NCI-H2029 treated with DMSO at 0.1 percent for 48 hours (cell line): ENCODE results near the gene SKOR2.
A peak's percentile ranks its signal among the peaks of the same experiment; 100 is the strongest.
"Not testable (repeated sequence)": the region's sequence is repeated elsewhere in the genome, so short reads cannot be mapped to it uniquely, and the experiment has no call there.

Experiments used
- DNase-seq: peaks from one replicate; lab custom pipeline; 2025; lab: John Stamatoyannopoulos, UW

The SKOR2 gene

DNA sequence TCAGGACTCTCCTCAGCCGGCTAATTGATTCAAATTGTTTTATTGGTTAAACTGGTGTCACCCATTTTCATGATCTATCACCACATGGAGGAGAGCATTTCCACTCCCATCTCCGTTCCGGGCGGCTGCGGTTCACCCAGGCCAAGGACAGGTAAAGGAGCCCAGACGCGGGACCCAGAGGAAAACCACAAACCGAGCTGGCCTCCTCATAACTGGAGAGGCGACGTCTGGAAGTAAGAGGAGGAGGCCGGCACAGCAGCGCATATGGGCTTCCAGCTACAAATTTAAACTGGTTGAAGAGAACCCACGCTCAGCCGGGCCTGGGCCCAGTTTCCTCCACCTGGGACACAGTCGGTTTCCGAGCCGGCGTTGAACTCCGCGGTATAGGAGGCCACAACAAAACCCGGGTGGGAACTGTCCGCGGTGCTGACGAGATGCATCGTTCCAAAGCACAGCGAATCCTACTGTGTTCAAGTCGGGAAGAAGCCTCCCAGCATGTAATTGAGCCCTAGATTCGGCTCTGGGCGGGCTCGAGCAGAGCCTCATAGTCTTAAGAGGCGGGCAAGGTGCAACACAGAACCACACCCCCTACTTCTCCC is 3.0 kb upstream of the SKOR2 start:
- no peak for DNase-seq

DNA sequence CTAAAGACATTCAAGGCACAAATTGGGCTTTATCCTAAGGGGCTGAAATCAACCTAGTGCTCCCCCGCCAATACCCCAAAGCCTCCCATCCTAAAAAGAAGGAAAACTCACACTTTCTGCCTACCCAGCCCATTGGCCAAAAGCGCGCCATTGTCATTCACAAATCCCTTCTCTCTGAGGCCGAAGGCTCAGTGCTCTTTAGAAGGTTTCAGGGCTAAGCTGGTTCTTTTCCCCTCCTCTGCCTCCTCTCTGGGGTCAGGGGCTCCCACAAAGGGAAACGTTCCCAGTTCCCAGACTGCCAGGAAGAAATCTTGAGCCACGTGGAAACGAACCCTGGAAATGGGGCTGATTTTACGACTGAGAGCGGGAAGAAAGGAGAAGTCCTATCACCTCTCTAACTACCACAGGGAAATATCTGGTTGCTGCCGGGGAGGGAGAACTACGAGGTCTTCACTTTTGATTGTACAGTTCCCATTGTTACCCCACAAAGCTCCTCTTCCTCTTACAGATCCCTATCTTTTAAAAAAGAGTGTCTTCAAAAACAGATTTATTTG is 1.7 kb upstream of the SKOR2 start:
- DNase-seq: no peak

DNA sequence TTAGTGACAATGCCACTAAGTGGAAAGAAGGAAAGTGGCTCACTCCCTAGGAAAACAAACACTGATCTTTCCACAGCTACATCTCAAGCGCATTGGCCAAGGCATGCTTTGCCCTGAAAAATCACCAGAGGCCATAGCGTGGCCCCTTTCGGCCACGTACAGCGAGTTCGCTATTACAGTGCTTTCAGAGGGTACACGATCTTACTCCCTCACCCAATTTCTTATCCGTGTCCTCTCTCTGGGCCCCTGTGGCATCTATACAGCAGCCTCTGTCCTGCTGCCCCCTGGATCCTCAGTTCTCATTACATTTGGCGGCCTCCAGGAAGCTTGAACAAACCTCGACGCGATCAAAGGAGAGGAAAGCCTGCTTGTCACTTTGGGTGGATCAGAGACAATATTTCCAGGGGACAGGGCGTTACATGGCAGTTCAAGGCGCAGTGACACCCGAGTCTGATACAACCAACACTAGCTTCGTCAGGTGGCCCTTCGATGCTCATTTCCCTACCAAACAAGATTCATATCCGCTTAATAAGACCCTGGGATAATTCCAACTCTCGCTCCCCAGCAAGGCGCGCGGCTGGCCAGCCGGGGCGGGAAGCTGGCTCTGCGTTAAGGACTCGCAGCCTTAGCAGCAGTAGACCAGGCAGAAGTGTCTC is 941 bp downstream of the SKOR2 start:
- DNase-seq: no peak

DNA sequence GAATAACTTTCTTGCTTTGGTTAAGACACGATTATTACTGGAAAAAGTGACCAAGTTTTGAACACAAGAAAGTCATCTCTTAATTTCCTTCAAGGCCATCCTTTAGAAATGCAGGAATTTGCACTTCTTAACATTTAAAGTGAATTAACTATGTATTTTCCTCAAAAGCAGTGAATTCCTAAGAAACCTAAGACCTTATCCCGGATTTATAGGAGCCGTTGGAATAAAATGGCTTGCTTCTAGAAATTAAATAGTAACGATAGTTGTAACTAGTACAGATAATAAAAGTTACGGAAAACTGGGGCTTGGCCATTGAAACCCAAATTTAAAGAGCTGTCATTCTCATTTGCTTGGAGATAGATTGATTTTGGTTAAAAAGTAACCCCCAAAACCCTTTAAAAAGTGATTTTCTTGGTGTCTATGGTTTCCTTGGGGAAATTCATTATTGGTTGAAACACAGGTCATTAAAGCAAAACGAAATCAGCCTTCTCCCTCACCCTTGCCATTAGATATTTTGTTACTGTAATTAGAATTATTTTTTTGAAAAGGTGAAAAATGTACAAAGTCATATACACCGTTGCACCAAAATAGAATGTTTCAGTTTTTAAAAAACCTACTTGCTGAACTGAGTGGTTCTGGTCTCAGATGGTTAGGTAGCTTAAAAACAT is 2.0 kb downstream of the SKOR2 start:
- no peak for DNase-seq

DNA sequence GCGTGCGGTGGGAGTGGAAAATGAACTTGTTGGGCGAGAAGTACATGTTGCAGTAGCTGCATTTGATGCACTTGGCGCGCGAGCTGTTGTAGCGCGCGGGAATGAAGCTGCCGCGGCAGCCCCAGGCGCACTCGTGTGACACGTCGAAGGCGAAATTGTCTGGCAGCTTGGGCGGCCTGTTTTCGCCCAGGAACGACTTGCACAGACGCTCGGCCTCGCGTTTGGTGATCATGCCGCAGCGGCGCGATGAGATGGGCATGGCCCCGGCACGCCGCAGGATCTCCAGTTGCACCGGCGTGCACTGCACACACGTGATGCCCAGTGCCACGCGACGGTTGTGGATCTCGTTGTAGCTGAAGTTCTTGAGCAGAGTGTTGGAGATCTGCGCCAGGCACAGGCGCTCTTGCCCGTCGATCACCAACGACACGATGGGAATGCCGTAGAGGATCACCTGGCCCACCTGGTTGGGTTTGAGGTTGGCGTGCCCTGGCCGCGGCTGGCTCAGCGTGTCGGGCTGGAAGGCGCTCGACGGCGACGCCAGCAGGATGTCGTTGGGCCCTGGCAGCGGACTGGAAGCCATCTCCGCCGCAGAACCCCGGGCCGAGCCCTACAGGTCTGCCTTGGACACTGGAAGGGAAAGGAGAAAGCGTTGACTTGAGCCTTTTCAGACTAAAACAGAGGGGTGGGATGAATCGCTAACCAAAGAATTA is 2.7 kb downstream of the SKOR2 start:
- DNase-seq: no peak

DNA sequence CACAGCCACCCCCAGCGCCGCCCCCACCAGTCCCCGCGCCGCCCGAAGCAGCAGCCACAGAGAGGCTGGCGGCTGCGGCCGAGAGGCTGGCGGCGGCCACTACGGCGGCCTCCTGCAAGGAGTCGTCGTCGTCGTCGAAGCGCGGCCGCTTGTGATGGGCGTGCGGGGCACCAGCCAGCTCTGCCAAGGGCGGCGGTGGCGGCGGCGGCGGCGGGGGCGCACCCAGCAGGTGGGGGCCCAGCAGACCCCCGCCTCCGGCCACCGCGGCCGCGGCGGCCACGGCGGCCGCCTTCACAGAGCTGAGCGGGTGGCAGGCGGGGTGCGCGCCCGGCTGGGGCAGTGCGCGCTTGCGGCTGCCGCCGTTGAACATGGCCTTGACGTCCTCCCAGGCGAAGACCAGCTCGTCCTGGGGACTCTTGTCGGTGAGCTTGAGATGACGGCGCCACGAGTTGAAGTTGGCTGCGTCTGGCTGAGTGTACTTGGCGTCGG is 3.3 kb downstream of the SKOR2 start:
- no peak for DNase-seq

DNA sequence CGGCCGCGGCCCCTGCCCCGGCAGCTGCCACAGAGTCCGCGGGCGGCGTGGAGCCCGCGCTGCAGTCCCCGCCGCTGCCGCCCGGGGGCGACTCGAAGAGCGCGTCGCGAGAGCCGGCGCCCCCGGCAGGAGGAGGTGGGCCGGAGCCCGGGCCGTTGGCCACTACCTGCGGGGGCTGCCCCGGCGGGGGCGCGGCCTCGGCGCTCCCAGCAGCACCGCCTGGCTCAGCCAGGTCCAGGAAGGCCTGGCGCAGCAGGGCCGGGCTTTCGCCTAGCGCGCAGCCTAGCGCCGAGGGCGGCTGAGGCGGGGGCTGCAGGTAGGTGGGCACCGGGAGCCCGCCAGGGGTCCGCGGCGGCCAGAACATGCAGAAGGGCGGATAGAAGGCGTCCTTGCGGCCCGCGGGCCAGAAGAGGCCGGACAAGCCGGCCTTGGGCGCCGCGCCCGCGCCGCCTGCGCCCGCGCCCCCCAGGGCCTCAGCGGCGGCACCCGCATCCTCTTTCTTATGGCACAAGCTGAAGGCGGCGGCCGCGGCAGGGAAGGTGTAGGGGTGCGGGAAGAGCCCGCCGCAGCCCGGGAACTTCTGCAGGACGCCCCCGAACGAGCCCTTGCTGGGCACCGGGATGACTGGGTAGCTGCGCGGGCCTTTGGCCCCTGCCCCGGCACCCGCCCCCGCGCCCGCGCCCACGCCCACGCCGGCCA is 3.9 kb downstream of the SKOR2 start:
- DNase-seq: no peak

DNA sequence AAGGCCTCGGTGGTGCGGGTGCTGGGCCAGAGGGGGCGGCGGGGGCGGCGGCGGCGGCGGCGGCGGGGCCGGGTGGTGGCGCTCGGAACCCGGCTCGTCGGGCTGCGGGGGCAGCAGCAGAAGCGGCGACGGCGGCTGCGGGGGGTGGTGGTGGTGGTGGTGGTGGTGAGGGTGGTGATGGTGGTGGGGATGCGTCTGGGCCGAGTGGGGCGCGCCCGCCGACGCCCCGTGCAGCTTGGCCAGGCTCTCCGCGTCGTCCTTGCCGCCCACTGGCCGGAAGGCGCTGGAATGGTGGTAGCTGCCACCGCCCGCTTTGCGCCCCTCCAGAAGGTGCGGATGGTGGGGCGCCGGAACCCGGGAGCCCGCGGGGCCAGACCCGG is 4.4 kb downstream of the SKOR2 start:
- no peak for DNase-seq

DNA sequence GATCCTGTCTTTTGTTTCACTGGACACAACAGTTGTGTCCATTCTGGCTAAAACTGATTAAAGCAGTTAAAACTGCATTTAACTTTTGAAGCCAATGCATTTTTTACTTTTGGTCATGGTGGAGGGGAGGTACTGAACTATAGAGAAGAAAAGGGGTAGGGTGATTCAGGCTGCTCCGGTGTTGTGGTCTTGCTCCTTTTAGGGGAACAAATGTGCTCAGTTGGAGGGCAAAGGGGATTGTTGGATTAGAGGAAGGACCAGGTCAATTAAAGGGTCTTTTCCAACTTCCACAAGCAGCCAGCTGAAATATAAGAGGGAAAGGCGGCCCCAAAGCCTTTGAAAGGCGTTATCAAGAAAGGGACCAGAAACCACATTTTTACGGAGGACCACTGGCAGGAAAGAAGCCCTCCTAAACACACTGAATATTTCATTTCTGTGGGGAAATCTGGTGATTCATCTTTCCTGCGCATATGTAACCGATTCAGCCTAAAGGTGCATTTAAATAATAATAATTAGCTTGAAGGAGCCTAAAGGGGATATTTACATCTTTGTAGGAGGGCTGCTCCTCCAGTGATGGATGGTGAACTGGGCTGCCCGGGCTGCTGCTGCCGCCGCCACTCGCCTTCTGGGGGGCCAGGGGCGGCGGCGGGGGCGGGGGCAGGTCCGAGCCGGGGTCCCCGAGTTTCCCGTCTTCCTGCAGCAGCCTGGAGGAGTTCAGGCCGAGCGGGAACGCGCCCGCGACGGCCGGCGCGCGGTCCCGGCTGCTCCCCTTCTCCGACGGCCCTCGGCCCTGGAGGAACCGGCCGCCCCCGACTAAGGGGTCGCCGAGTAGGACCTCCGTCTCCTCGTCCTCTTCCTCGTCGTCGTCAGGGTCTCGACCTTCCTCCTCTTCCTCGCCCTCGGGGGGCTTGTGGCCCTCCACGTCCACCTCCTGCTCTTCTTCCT is 5.2 kb downstream of the SKOR2 start:
- DNase-seq: no peak

DNA sequence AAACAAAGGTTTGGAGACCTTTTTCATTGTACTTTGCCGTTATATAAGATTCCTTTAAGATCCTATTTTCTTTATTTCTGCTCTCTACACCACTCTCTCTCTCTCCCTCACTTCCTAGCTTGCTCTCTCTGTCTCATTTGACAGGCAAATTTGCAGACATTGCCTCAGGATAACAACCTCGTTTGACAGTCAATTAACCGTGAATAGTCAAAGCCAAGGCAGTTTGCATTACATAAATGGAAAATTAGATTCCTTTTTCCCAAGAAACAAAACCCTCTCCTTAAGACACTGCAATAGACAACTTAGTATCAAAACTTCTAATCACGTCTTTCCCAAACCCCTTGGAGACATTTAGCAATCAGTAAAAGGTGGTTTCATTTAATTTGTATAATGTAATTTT is 7.4 kb downstream of the SKOR2 start:
- no peak for DNase-seq

DNA sequence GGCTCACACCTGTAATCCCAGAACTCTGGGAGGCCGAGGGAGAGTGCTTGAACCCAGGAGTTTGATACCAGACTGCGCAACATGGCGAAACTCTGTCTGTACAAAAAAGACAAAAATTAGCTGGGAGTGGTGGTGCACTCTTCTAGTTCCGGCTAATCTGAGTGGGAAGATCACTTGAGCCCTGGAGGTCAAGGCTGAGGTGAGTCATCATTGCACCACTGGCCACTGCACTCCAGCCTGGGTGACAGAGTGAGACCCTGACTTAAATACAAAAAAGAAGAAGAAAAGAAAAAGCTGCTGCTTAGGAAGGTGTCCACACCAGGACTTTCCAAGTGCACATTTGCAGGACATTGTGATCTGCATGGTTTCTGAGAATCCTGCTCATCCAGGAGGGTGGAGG is 16.4 kb downstream of the SKOR2 start:
- no peak for DNase-seq

DNA sequence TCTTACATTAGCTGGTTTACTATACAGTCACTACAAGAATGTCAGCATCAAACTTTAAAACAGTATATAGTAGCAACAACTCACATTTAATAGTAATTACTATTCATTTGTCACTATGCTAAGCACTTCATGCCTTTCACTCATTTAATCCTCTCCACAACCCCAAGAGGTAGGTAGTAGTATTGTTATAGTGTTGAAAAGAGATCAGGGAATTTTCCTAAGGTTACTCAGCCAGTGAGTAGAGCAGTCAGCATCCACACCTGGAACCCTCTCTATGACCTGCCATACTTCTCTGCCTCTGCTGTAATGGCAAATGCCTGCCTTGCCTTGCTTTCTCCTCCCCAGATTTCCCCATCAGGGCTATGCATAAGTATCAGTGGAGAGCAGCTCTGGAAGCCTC is 24.8 kb downstream of the SKOR2 start:
- no peak for DNase-seq

DNA sequence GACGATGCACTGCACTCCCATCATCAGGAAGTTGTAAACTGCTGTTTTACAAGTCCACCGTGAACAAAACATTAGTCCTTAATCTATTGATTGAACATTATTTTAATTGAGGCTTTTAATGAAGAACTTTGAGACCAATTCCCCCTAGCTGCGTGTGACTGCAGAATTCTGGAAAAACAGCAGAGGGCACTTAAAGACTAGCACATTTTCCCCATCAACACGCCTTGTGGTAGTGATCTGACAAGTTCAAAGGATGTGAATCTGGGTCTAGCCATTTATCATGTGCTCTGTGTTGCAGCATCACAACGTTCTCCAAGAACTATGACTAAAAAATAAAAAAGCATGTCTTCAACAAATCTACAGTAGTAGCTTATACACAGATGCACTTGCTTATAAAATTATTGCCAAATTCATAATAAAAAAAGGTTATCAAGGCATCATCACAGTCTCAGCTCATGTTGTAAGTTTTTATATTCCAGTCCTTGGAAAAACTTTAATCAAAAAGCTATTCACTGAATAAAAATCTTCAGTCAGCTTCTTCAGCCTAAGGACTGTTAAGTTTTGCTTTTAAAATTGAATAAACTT is 35.8 kb downstream of the SKOR2 start:
- no peak for DNase-seq

DNA sequence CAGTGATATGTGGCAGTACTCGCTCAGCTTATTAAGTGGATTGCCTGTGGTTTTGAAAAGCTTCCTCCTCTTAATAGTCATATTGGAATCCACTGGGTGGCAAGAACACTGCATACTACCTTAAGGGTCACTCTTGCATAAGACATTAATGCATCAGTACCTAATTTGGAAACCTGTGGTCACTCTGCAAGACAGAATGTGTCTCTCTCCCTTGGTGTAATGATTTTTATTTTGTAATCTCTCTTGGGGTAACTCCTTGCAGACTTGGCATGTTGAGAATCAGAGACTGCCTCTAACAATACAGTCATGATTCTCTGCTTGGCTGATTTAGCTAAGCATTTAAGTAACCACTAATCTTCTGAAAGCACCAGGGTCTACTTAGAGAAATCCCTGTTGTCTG is 42.3 kb downstream of the SKOR2 start:
- no peak for DNase-seq

DNA sequence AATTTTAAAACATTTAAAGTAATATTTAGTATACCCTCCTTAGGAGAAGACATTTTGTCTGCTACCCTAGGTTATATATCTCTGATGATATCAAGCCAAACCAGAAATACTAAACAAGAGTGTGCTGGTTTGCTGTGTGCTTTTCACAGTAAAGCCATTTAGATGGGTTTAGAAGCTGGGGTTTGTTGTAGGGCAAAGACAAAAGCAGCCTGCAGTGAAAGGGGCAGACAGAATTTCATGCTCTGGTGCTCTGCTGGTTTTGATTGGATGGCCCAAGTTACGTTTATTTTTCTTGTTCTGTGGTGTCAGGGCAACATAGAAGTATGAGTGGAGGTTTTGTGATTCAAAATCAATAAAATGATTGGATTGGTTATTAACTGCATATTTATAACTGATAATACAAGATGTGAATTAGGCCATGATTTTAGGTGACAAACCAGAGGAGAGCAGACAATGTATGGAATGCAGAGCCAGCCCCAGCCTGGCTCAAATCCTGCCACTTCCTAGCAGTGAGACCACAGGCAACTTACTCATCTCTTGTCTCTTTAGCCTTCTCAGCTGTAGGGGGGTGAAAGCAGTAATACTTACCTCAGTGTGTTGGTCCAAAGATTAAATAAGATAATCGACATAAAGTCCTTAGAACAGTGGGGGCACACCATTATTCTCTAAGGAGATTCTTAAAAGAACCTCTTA is 44.4 kb downstream of the SKOR2 start:
- no peak for DNase-seq

DNA sequence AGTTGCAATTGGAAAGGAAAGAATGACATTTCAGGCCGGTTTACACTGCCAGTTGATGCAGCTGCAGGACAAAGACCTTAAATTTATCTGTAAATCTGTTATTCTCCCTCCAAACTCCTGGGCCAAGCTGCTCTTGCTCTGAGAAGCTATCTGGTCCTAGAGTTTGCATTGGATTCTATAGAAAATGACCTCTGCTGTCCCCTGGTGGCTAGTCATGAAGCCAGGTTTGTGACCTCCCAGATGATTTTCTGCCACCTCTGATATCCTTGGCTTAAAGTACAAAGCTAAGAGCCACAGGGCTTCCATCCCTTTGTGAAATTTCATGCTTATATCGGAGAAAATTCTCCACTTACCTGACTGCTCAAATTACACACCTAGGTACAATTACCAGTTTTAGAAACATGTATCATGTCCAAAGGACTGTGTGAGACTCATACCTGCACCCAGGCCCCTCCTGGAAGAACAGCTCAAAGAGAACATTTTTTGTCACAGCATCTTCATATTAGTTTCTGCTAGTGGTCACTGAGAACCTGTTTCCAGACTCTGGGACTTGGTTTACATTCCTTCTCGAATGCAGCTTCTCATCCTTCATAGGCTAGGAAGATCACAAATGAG is 46.4 kb downstream of the SKOR2 start:
- peak; percentile 11 for DNase-seq

DNA sequence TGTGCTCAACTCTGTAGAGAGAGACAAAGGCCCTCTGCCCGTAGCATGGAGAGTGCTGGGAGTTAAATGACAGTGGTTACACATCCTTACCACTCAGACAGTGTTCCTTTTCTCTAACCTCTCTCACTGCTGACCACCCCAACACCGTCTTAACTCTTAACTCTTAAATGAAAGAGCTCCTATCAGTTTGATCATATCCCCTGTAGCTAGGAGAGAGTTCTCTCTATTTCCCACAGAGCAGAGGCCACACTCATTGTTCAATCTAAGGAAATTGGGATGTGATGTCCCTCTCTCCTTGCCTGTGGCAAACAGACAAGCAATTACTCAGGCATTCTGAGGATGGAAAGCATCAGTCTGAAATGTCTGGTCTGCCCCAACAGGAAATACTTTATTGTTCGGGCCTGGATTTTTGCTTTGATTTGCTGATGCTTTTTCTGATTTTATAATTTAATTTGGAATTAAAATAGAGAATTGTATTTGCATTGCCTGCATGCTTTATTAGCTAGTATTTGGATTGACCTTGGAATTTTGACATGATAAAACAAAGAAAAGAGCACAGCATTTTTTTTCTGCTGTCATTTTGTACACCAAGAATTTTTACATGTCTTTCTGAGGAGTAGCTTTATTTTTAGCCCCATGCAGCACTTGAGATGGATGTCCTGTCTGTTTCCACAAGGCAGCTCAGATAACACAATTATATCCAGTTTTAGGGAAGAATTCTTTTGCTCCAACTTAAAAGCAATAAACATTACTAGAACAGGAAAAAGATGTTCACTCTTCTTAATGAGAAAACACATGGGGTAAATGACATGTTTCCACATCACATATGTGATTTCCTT is 47.6 kb downstream of the SKOR2 start:
- DNase-seq: no peak

DNA sequence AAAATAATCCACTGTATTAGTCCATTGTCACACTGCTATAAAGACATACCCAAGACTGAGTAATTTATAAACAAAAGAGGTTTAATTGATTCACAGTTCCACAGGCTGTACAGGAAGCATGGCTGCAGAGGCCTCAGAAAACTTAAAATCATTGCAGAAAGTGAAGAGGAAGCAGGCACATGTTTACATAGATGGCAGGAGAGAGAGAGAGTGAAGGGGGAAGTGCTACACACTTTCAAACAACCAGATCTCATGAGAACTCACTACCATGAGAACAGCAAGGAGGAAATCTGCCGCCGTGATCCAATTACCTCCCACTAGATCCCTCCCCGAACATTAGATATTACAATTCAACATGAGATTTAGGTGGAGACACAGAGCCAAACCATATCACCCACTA is 55.5 kb downstream of the SKOR2 start:
- DNase-seq: not testable (repeated sequence)
